Stimulated activated CD4-positive, alpha-beta T cell treated with anti-CD3 and anti-CD28 coated beads, Interleukin-4, amount 100 ng/mL, for 1 hour (primary cell): Measurements from ENCODE around the gene KLHL11.
"Not testable (repeated sequence)": the region's sequence is repeated elsewhere in the genome, so short reads cannot be mapped to it uniquely, and the experiment has no call there.

Experiments
- DNase-seq: peaks from one replicate; pipeline ENCODE4 v3.0.0-alpha.2; 2020

Gene KLHL11

GRCh38 chr17:41835800-41836549 lies 29.2 kb downstream of the KLHL11 start, which contains the start of gene NT5C3B:
Gene NT5C3B, minus strand, starts transcription at chr17:41836232. Its CDS starts 39 bp downstream, at chr17:41836193.
- DNase-seq: peak; percentile 60

GRCh38 chr17:41835214-41835799 lies 29.9 kb downstream of the KLHL11 start:
- no peak for DNase-seq

- DNase-seq: not testable (repeated sequence)
These were observed 35.3 kb downstream of the KLHL11 start for GRCh38 chr17:41829961-41830360.

- DNase-seq: no peak
These were observed 39.9 kb downstream of the KLHL11 start for GRCh38 chr17:41825175-41825845.

- DNase-seq: no peak
These were observed 41.1 kb downstream of the KLHL11 start for GRCh38 chr17:41824086-41824485.

GRCh38 chr17:41823580-41823979 lies 41.6 kb downstream of the KLHL11 start:
- DNase-seq: no peak

GRCh38 chr17:41823141-41823524 lies 42.1 kb downstream of the KLHL11 start:
- no peak for DNase-seq

GRCh38 chr17:41822216-41823140 lies 42.7 kb downstream of the KLHL11 start:
- no peak for DNase-seq

- DNase-seq: no peak
These were observed 43.4 kb downstream of the KLHL11 start for GRCh38 chr17:41821776-41822175.

- DNase-seq: no peak
These were observed 47.2 kb downstream of the KLHL11 start for GRCh38 chr17:41818024-41818423.

- DNase-seq: no peak
These were observed 48.4 kb downstream of the KLHL11 start for GRCh38 chr17:41816637-41817320.

- no peak for DNase-seq
These were observed 51.0 kb downstream of the KLHL11 start for GRCh38 chr17:41814195-41814594.

- no peak for DNase-seq
These were observed 51.5 kb downstream of the KLHL11 start for GRCh38 chr17:41813699-41814124.

- no peak for DNase-seq
These were observed 52.0 kb downstream of the KLHL11 start for GRCh38 chr17:41813152-41813680.

- peak; percentile 30 for DNase-seq
These were observed 52.7 kb downstream of the KLHL11 start, which contains the start of gene FKBP10 for GRCh38 chr17:41812381-41813151. Gene FKBP10, plus strand, starts transcription at chr17:41813004. Its CDS starts 31 bp downstream, at chr17:41813035.

- DNase-seq: peak; percentile 73
These were observed 53.5 kb downstream of the KLHL11 start, which contains the start of gene P3H4 for GRCh38 chr17:41811549-41812380. Gene P3H4, minus strand, starts transcription at chr17:41811949. Its CDS starts 34 bp downstream, at chr17:41811915.

GRCh38 chr17:41810659-41811548 lies 54.3 kb downstream of the KLHL11 start:
- DNase-seq: no peak

GRCh38 chr17:41806685-41807445 lies 58.4 kb downstream of the KLHL11 start:
- DNase-seq: no peak
